Stimulated activated CD4-positive, alpha-beta T cell treated with anti-CD3 and anti-CD28 coated beads, Interleukin-4, amount 100 ng/mL, for 24 hours (primary cell): ENCODE results near the gene PLBD2.

ENCODE experiments used
- DNase-seq: peaks from one replicate; pipeline ENCODE4 v3.0.0-alpha.2; 2020

Gene PLBD2, protein sequence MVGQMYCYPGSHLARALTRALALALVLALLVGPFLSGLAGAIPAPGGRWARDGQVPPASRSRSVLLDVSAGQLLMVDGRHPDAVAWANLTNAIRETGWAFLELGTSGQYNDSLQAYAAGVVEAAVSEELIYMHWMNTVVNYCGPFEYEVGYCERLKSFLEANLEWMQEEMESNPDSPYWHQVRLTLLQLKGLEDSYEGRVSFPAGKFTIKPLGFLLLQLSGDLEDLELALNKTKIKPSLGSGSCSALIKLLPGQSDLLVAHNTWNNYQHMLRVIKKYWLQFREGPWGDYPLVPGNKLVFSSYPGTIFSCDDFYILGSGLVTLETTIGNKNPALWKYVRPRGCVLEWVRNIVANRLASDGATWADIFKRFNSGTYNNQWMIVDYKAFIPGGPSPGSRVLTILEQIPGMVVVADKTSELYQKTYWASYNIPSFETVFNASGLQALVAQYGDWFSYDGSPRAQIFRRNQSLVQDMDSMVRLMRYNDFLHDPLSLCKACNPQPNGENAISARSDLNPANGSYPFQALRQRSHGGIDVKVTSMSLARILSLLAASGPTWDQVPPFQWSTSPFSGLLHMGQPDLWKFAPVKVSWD

DNA sequence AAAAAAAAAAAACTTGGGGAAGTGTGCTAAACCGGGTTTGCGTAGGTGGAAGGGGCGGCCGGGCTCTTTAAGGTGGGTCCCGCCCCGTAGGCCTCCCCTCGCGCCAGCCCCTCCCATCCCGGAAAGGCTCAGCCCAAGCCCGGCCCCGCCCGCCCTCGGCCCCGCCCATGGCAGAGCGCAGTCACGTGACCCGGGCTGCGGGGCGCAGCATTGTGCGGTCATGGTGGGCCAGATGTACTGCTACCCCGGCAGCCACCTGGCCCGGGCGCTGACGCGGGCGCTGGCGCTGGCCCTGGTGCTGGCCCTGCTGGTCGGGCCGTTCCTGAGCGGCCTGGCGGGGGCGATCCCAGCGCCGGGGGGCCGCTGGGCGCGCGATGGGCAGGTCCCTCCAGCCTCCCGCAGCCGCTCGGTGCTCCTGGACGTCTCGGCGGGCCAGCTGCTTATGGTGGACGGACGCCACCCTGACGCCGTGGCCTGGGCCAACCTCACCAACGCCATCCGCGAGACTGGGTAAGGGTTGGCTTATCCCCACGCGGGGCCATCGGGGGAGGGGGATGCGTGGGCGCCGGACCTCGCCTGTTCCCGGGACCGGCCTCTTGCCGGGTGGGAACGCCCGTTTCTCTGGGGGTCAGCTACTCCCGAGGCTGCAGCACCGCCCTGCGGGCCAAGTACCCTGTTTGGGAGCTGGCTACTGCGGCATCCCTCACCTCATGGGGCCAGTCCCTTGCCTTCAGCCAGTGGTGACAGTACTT is at the start of gene PLBD2:
Gene PLBD2, plus strand, starts transcription at position 207 of the 752 bp plus-strand sequence. Its CDS starts 14 bp downstream, at position 221.
- peak; percentile 94 for DNase-seq

- no peak for DNase-seq
Observed at GRCh38 chr12:113310489-113310888, 47.9 kb upstream of the PLBD2 start.

DNA sequence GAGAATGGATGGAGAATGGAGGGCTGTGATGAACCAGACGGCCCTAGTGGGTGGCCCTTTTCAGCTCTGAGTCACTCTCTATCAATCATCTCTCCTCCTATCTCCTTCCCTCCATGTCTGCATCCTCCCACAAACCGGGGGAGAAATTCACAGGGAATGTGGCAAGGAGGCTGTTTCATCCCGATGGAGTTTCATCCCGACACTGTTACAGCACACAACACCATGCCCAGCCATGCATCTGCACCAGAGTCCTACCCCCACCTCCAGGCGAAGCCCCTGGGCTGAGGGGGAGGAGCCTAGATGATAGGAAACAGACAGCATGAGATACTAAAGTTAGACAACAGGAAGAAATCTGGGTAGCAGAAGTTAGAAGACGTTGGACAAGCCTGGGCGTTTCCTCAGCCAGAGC is 44.3 kb upstream of the PLBD2 start:
- DNase-seq = no peak

DNA sequence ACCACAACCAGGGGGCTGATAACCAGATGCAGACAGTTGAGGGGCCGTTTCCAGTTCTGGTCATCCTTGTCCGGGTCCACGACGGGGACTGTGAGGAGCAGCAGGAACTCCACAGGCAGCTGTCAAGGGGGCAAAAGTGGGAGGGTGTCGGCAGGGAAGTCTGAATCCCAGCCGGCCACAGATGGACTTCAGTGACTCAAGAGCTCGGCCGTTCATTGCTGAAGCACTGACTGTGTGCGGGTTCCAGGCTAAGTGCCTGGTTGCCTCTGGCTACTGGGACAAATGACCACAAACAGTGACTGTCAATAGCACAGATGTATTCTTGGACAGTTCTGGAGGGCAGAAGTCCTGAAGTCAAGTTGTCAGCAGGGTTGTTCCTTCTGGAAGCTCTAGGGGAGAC is 43.0 kb upstream of the PLBD2 start:
- DNase-seq = no peak

- no peak for DNase-seq
Observed at GRCh38 chr12:113316155-113316554, 42.2 kb upstream of the PLBD2 start.

DNA sequence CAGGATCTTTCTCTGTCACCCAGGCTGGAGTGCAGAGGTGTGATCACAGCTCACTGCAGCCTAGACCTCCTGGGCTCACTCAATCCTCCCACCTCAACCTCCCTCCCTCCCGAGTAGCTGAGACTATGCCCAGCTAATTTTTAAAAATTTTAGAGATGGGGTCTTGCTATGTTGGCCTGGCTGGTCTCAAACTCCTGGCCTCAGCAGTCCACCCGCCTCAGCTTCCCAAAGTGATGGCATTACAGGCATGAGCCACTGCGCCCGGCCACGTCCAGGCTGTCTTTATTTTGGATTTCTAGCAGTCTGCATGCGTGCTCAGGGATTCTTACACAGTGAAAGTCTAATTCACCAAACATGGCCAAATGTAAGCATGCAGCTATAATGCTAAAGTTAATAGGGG is 41.3 kb upstream of the PLBD2 start:
- no peak for DNase-seq

- DNase-seq = no peak
Observed at GRCh38 chr12:113318046-113318656, 40.2 kb upstream of the PLBD2 start.

DNA sequence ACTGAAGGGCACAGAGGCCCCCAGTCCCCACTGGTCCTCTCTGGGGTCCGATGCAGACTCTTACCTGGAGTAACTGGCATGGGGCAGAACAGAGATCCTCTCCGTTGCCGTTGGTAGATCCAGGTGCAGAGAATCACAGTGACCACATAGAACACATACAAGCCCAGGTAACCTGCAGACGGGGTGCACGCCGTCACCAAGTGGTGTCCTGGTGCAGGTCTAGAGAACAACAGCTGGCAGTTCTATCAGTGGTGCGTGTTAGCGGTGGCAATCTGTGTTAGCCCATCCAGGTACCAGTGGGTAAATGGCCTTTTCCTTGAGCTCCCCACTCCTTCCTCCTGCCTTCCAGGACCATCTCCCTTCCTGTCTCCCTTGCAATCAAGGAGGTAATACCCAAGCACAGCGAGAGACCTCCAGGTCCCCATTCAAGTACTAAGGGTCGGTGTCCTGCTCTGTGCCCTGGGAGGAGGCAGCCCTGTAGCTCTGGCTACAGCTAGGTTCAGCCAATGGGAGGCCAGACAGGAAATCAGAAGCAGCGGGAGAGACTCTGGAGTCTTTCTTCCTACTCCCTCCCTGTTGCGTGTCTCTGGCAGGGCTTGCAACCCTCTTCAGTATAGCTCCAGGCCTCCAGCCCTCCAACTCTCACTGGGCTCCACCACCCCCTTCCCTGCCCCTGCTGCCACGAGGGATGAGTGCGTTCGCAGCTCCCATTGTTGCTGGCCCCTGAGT is 39.3 kb upstream of the PLBD2 start:
- DNase-seq = no peak

DNA sequence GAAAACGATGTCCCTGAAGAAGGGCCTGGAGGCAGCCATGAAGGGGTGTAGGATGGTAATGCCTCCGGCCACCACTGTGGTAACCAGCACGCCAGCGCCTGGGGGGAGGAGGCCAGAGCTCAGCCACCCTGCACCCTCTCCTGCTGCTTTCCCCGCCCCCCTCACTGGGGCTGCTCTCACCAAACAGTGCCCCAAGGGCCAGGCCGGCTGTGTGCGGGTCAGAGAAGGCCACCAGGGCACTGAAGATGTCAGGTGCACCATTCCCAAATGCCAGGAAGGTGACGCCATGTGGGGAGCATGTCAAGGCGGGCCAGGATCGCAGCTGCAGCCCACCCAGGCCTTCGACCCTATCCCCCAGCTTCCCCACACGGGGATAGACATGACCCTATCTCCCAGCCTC is 38.0 kb upstream of the PLBD2 start:
- no peak for DNase-seq

GRCh38 chr12:113322343-113322742 is 36.0 kb upstream of the PLBD2 start:
- no peak for DNase-seq

- DNase-seq = no peak
Observed at GRCh38 chr12:113325916-113326315, 32.5 kb upstream of the PLBD2 start.

GRCh38 chr12:113326775-113327395 is 31.5 kb upstream of the PLBD2 start:
- DNase-seq = no peak

GRCh38 chr12:113328368-113328889 is 30.0 kb upstream of the PLBD2 start:
- no peak for DNase-seq

DNA sequence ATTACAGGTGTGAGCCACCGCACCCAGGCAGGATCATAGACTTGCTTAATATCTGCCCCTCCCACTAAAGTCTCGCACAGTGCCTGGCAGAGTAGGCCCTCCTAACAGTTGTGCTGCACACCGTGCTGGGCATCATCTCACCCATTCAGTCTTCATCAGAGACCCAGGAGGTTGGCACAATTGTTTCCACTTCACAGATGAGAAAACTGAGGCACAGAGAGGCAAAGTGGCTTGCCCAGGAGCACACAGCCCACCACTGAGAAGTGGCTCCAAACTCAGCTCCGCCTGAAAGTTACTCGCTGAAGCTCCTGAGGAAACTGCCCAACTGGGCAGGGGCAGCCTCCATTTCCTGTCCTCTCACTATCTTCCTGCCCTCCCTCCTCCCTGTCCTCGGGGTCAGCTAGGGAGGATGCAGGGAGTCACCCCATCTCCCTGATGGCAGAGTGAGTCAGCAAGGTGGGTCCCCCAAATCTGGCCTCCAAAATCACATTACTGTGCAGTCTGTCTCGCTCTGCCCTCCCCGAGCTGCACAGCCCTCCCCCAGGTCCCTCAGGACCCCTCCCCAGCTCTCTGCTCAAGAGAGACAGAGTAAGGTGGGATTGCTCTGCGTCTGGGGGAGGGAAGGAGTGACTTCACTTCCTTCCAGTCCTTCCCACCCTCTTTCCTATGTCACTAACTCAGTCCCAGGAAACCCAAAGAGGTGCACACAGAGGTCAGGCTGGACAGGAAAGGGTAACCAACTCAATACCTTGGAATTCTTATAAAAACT is 29.2 kb upstream of the PLBD2 start:
- DNase-seq = no peak

DNA sequence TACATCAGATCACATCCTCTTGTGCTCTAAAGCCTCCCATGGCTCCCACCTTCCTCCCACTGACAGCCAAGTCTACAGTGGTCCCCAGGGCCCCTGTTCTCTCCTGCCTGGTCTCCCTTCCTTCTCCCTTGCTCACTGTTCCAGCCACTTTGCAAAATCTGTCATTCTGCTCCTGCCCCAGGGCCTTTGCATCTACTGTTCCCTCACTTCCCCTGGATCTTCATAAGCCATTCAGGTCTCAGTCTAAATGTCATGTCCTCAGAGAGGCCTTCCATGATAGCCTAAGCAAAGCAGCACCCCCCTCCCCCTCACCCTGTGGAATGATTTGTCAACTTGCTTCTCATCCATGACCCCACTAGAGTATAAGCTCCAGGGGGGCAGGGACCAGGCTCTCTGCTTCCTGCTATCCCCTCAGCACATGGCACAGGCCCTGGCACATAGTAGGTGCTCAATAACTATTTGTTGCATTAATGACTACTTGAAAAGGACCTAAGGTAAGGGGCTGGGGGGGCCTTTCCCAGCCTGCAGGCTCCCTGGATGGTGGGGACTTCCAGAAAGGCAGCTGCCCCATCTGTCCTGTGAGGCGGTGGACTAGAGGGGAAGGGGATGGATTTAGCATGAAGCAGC is 28.5 kb upstream of the PLBD2 start:
- DNase-seq = no peak

- DNase-seq = no peak
Observed at GRCh38 chr12:113330505-113330904, 27.9 kb upstream of the PLBD2 start.

GRCh38 chr12:113332688-113333417 is 25.5 kb upstream of the PLBD2 start:
- no peak for DNase-seq

- DNase-seq = no peak
Observed at GRCh38 chr12:113333418-113333750, 25.0 kb upstream of the PLBD2 start.

- DNase-seq = peak; percentile 4
Observed at GRCh38 chr12:113333877-113334785, 24.3 kb upstream of the PLBD2 start.
